ENCODE data around the gene NOCT. TPM values are rescaled to one million over a fixed set of nuclear protein-coding genes. Genes with fewer than 3 reads are reported as not detected.
A peak's percentile ranks its signal among the peaks of the same experiment; 100 is the strongest.

NOCT gene
- total RNA-seq, 4 donors from 2014 or later, result 2.3 to 7.4 (median 2.7) TPM; not detected in 1

GRCh38 chr4:138977524-138977923, 38.1 kb upstream of the NOCT start:
- Histone ChIP-seq H3K36me3 (no peaks in the 10 kb centered on the region), H3K27me3 (no peaks in the 10 kb centered on the region), H3K9me3 (no peaks in the 10 kb centered on the region), H3K27ac (no peak overlapping the region), H3K4me1 (peaks cover 0 to 5% of the 10 kb centered on the region in 2 donors), H3K4me3 (no peak overlapping the region)
- no peak for DNase-seq
- intact Hi-C loops (cut with DNase I; ENCODE audit: low total_unique reads), result no loop called here
- TF ChIP-seq POLR2A (IDR thresholded peaks at IDR 0.05), result no peak
- TF ChIP-seq, protein P1, sequence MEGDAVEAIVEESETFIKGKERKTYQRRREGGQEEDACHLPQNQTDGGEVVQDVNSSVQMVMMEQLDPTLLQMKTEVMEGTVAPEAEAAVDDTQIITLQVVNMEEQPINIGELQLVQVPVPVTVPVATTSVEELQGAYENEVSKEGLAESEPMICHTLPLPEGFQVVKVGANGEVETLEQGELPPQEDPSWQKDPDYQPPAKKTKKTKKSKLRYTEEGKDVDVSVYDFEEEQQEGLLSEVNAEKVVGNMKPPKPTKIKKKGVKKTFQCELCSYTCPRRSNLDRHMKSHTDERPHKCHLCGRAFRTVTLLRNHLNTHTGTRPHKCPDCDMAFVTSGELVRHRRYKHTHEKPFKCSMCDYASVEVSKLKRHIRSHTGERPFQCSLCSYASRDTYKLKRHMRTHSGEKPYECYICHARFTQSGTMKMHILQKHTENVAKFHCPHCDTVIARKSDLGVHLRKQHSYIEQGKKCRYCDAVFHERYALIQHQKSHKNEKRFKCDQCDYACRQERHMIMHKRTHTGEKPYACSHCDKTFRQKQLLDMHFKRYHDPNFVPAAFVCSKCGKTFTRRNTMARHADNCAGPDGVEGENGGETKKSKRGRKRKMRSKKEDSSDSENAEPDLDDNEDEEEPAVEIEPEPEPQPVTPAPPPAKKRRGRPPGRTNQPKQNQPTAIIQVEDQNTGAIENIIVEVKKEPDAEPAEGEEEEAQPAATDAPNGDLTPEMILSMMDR (IDR thresholded peaks at IDR 0.05), result no peak

DNA sequence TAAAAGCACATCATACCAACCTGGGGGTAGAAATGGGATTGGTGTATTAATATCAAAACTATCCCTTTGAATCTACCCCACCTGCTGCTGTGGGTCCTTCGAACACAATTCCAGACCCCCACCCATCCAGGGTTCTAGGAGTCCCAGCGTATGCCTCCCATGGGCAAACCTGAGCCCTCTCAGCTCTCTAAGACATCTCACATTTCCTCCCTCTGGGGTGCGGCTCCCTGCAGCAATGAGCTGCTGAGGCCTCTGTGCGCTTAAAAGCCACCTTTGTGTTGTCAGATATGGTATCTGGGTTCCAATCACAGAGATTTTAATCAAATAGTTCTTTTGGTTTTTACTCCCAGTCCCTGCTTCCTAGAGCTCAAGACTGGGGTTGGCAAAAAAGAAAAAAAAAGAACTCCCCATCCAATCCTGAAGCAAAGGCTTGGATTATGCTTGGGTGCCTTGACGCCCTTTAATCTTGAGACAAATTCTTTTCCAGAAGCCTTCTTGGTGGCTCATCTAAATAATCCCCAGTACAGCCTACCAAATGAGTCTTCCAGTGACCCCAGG, 37.5 kb upstream of the NOCT start:
- DNase-seq, result no peak
- peaks cover 0 to 8% of the 10 kb centered on the region in 2 donors for H3K4me1 ChIP-seq
- H3K27me3 ChIP-seq, result no peaks in the 10 kb centered on the region
- no peaks in the 10 kb centered on the region for H3K36me3 ChIP-seq
- intact Hi-C loops (cut with DNase I; ENCODE audit: low total_unique reads), result no loop called here
- no peak overlapping the region for H3K27ac ChIP-seq
- TF ChIP-seq, protein P1 (IDR thresholded peaks at IDR 0.05), result no peak
- no peak for TF ChIP-seq POLR2A (IDR thresholded peaks at IDR 0.05)
- no peak overlapping the region for H3K4me3 ChIP-seq
- no peaks in the 10 kb centered on the region for H3K9me3 ChIP-seq

DNA sequence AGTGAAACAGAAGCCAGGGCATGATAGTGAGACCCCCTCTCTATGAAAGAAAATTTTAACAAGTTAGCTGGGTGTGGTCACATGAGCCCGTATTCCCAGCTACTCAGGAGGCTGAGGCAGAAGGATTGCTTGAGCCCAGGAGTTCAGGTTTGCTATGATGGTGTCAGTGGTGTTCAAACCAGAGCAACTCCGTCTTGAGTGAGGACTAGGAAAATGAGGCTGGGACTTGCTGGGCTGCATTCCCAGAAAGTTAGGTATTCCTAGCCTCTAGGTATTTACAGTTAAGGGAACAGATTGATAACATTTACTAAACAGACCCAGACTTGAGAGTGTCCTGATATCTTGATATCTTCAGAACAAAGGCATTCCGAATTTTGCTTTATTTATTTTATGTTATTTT, 37.0 kb upstream of the NOCT start:
- H3K4me1 ChIP-seq, result peaks cover 0 to 8% of the 10 kb centered on the region in 2 donors
- H3K27ac ChIP-seq, result no peak overlapping the region
- intact Hi-C loops (cut with DNase I; ENCODE audit: low total_unique reads), result no loop called here
- H3K36me3 ChIP-seq, result no peaks in the 10 kb centered on the region
- H3K4me3 ChIP-seq, result no peak overlapping the region
- H3K9me3 ChIP-seq, result no peaks in the 10 kb centered on the region
- no peaks in the 10 kb centered on the region for H3K27me3 ChIP-seq
- TF ChIP-seq, protein P1 (IDR thresholded peaks at IDR 0.05), result no peak
- TF ChIP-seq POLR2A (IDR thresholded peaks at IDR 0.05), result no peak
- no peak for DNase-seq

- no peaks in the 10 kb centered on the region for H3K9me3 ChIP-seq
- intact Hi-C loops (cut with DNase I; ENCODE audit: low total_unique reads), result no loop called here
- H3K36me3 ChIP-seq, result no peaks in the 10 kb centered on the region
- no peak overlapping the region for H3K4me3 ChIP-seq
- DNase-seq, result no peak
- TF ChIP-seq POLR2A (IDR thresholded peaks at IDR 0.05), result no peak
- TF ChIP-seq, protein P1 (IDR thresholded peaks at IDR 0.05), result no peak
- no peak overlapping the region for H3K27ac ChIP-seq
- no peaks in the 10 kb centered on the region for H3K27me3 ChIP-seq
- H3K4me1 ChIP-seq, result peaks cover 0 to 8% of the 10 kb centered on the region in 2 donors
Observed at GRCh38 chr4:138979742-138980141, 35.8 kb upstream of the NOCT start.

- peaks cover 0 to 8% of the 10 kb centered on the region in 2 donors for H3K4me1 ChIP-seq
- DNase-seq, result peak; percentile 27 to 66
- no peaks in the 10 kb centered on the region for H3K36me3 ChIP-seq
- intact Hi-C loops (cut with DNase I; ENCODE audit: low total_unique reads), result no loop called here
- H3K4me3 ChIP-seq, result no peak overlapping the region
- H3K9me3 ChIP-seq, result no peaks in the 10 kb centered on the region
- H3K27me3 ChIP-seq, result no peaks in the 10 kb centered on the region
- H3K27ac ChIP-seq, result peak overlapping the region; percentile 69 to 79
- no peak for TF ChIP-seq POLR2A (IDR thresholded peaks at IDR 0.05)
- TF ChIP-seq, protein P1 (IDR thresholded peaks at IDR 0.05), result peak in 3 of 4 experiments; percentile 12 to 37 (median 16)
Observed at GRCh38 chr4:138981930-138982390, 33.6 kb upstream of the NOCT start.

Measured in uterus (tissue), 4 donors.